Loucy (cell line): ENCODE data around the gene RPS6KA4.

Experiments
- H2AFZ ChIP-seq: fragments of 200-600 bp; sonication (generic); 2 replicates; pipeline ENCODE4 v1.6.0; 2016; ENCODE audit warnings: antibody characterized with exemption, mild to moderate bottlenecking, low read length, moderate library complexity
- H3F3A ChIP-seq: fragments of 200-600 bp; 2 replicates; pipeline ENCODE4 v1.6.0; 2016; ENCODE audit warnings: antibody characterized with exemption, low read depth, mild to moderate bottlenecking
- H3K27me3 ChIP-seq: fragments of 200-600 bp; sonication (generic); 2 replicates; pipeline ENCODE4 v1.6.1; 2014; ENCODE audit warnings: low read length, mild to moderate bottlenecking; ENCODE audit not compliant: insufficient read depth, poor library complexity, severe bottlenecking
- H3K36me3 ChIP-seq: fragments of 200-600 bp; sonication (generic); 2 replicates; pipeline ENCODE4 v1.6.1; 2016; ENCODE audit warnings: low read length; ENCODE audit not compliant: insufficient read depth
- H3K4me1 ChIP-seq: fragments of 200-600 bp; sonication (generic); 2 replicates; pipeline ENCODE4 v1.5.1; 2014; ENCODE audit warnings: low read length, mild to moderate bottlenecking; ENCODE audit not compliant: insufficient read depth, poor library complexity, severe bottlenecking
- H3K4me2 ChIP-seq: fragments of 200-600 bp; sonication (generic); 2 replicates; pipeline ENCODE4 v1.6.0; 2014; ENCODE audit warnings: antibody characterized with exemption, low read length, low read depth, mild to moderate bottlenecking; ENCODE audit not compliant: poor library complexity, severe bottlenecking
- H3K4me3 ChIP-seq: fragments of 200-600 bp; sonication (generic); 2 replicates; pipeline ENCODE4 v1.5.1; 2014; ENCODE audit warnings: low read length, mild to moderate bottlenecking, mixed read lengths; ENCODE audit not compliant: poor library complexity, severe bottlenecking
- H3K79me2 ChIP-seq: fragments of 200-600 bp; sonication (generic); 2 replicates; pipeline ENCODE4 v1.6.1; 2014; ENCODE audit warnings: low read length; ENCODE audit not compliant: insufficient read depth
- H3K9ac ChIP-seq: fragments of 200-600 bp; sonication (generic); 2 replicates; pipeline ENCODE4 v1.6.0; 2014; ENCODE audit warnings: mild to moderate bottlenecking, low read depth, low read length, moderate library complexity; ENCODE audit not compliant: poor library complexity, severe bottlenecking
- H3K9me2 ChIP-seq: fragments of 200-600 bp; sonication (generic); replicated peaks from 2 replicates; pipeline ENCODE4 v1.6.1; 2016; ENCODE audit warnings: low read depth, low read length, mixed read lengths
- H3K9me3 ChIP-seq: fragments of 200-600 bp; sonication (generic); 2 replicates; pipeline ENCODE4 v1.6.1; 2014; ENCODE audit warnings: mild to moderate bottlenecking, antibody characterized with exemption, low read length, low read depth; ENCODE audit not compliant: insufficient read depth
- H4K20me1 ChIP-seq: fragments of 200-600 bp; sonication (generic); 2 replicates; pipeline ENCODE4 v1.6.0; 2014; ENCODE audit warnings: antibody characterized with exemption, low read length, mild to moderate bottlenecking; ENCODE audit not compliant: insufficient read depth, poor library complexity, severe bottlenecking
- CTCF ChIP-seq: fragments of 200-600 bp; sonication (generic); conservative IDR thresholded peaks from 2 replicates; pipeline ENCODE4 v1.5.1; 2014; ENCODE audit warnings: mild to moderate bottlenecking, antibody characterized with exemption, low read length
- EZH2phosphoT487 ChIP-seq: fragments of 200-600 bp; IDR thresholded peaks from 2 replicates; pipeline ENCODE4 v1.6.1; 2018; ENCODE audit warnings: antibody characterized with exemption, mild to moderate bottlenecking, moderate library complexity, borderline replicate concordance

Gene RPS6KA4

DNA sequence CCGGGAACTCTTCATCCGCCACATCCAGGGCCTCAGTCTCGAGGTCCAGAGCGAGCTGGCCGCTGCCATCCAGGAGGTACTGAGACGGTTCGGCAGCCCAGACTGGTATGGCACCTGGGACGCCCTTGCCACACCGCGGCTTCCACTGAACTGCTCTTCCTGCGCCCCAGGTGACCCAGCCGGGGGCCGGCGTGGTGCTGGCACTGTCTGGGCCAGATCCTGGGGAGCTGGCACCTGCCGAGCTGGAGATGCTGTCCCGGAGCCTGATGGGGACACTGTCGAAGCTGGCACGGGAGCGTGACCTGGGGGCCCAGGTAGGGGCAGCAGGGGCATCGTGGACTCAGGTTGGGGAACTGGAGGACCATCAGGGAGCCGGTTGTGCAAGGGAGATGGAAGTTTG is 17.5 kb upstream of the RPS6KA4 start:
- Histone ChIP-seq H4K20me1 (peaks cover 22% of the 10 kb centered on the region), H3K9me2 (no peaks in the 10 kb centered on the region), H3K36me3 (no peaks in the 10 kb centered on the region; the same call in 1 of the 2 replicates), H2AFZ (no peak overlapping the region), H3K4me1 (peaks cover 13% of the 10 kb centered on the region), H3K9ac (no peak overlapping the region), H3F3A (no peaks in the 10 kb centered on the region), H3K9me3 (no peaks in the 10 kb centered on the region), H3K4me3 (peak overlapping the region; percentile 92), H3K27me3 (no peaks in the 10 kb centered on the region), H3K4me2 (peak overlapping the region; percentile 82), H3K79me2 (peaks cover 21% of the 10 kb centered on the region; the same call in 1 of the 2 replicates)
- no peak for TF ChIP-seq EZH2phosphoT487
- no peak for TF ChIP-seq CTCF

- Histone ChIP-seq H4K20me1 (peaks cover 22% of the 10 kb centered on the region), H3K27me3 (no peaks in the 10 kb centered on the region), H3K9me2 (no peaks in the 10 kb centered on the region), H3K4me1 (peaks cover 13% of the 10 kb centered on the region), H3K4me3 (no peak overlapping the region), H3K9me3 (no peaks in the 10 kb centered on the region), H2AFZ (no peak overlapping the region), H3K79me2 (peaks cover 21% of the 10 kb centered on the region; the same call in 1 of the 2 replicates), H3K36me3 (no peaks in the 10 kb centered on the region; the same call in 1 of the 2 replicates), H3K9ac (no peak overlapping the region), H3K4me2 (no peak overlapping the region), H3F3A (no peaks in the 10 kb centered on the region)
- TF ChIP-seq CTCF (no peak), EZH2phosphoT487 (no peak)
These were observed 16.8 kb upstream of the RPS6KA4 start for GRCh38 chr11:64341851-64342791.

- no peak overlapping the region for H2AFZ ChIP-seq
- peaks cover 22% of the 10 kb centered on the region for H4K20me1 ChIP-seq
- no peak overlapping the region for H3K4me2 ChIP-seq
- H3K9ac ChIP-seq, result no peak overlapping the region
- peaks cover 16% of the 10 kb centered on the region for H3K4me1 ChIP-seq
- no peaks in the 10 kb centered on the region for H3F3A ChIP-seq
- H3K9me3 ChIP-seq, result no peaks in the 10 kb centered on the region
- no peak overlapping the region for H3K4me3 ChIP-seq
- peaks cover 21% of the 10 kb centered on the region; the same call in 1 of the 2 replicates for H3K79me2 ChIP-seq
- no peaks in the 10 kb centered on the region for H3K9me2 ChIP-seq
- H3K36me3 ChIP-seq, result no peaks in the 10 kb centered on the region; the same call in 1 of the 2 replicates
- TF ChIP-seq EZH2phosphoT487 (no peak), CTCF (no peak)
- no peaks in the 10 kb centered on the region for H3K27me3 ChIP-seq
These were observed 15.9 kb upstream of the RPS6KA4 start for GRCh38 chr11:64342869-64343745.
